ENCODE measurements around the gene PLPPR1. TPM values are rescaled to one million over a fixed set of nuclear protein-coding genes. Genes with fewer than 3 reads are reported as not detected.

Gene PLPPR1
- total RNA-seq, 1 donor from 2014 or later = 3.2 TPM

DNA sequence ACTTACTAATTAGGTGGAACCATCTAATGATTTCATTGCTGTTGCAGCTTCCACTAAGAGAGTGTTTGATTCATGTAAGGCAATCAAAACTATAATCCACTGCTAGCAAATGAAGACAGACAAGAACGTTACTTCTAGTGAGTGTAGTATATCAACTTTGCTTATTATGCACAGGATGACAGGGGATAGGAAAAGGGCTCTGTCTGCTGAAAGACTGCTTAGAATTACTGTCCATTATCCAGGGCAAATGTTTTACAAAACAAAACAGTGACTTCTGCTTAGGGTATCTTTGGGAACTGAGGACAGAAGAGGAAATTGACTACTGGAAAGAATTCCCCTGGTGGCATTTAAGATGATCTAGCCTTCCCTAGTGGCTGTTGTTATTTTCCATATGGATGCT, 40.2 kb downstream of the PLPPR1 start:
- Mint-ChIP-seq H3K9me3 (no peaks in the 10 kb centered on the region), H3K4me3 (no peak overlapping the region), H3K27ac (no peak overlapping the region), H3K27me3 (ENCODE audit: insufficient read depth, low read depth) (no peaks in the 10 kb centered on the region), H3K36me3 (no peaks in the 10 kb centered on the region), H3K4me1 (peaks cover 5% of the 10 kb centered on the region)
- no peak for TF ChIP-seq EZH2phosphoT487 (IDR thresholded peaks at IDR 0.05)
- TF ChIP-seq, protein P1, sequence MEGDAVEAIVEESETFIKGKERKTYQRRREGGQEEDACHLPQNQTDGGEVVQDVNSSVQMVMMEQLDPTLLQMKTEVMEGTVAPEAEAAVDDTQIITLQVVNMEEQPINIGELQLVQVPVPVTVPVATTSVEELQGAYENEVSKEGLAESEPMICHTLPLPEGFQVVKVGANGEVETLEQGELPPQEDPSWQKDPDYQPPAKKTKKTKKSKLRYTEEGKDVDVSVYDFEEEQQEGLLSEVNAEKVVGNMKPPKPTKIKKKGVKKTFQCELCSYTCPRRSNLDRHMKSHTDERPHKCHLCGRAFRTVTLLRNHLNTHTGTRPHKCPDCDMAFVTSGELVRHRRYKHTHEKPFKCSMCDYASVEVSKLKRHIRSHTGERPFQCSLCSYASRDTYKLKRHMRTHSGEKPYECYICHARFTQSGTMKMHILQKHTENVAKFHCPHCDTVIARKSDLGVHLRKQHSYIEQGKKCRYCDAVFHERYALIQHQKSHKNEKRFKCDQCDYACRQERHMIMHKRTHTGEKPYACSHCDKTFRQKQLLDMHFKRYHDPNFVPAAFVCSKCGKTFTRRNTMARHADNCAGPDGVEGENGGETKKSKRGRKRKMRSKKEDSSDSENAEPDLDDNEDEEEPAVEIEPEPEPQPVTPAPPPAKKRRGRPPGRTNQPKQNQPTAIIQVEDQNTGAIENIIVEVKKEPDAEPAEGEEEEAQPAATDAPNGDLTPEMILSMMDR (IDR thresholded peaks at IDR 0.05) = no peak
- no peak for TF ChIP-seq EZH2 (IDR thresholded peaks at IDR 0.05)
- no peak overlapping the region for H3K4me3 ChIP-seq
- no peaks in the 10 kb centered on the region for H3F3A ChIP-seq (ENCODE audit: low read depth)
- H3K4me1 ChIP-seq = peaks cover 9% of the 10 kb centered on the region
- no peaks in the 10 kb centered on the region for H3K36me3 ChIP-seq
- H2AFZ ChIP-seq (replicated peaks) = no peak overlapping the region
- H3K27me3 ChIP-seq = no peaks in the 10 kb centered on the region
- no peaks in the 10 kb centered on the region for H3K9me3 ChIP-seq (ENCODE audit: low read depth)
- H3K9ac ChIP-seq = no peak overlapping the region
- H3K27ac ChIP-seq = no peak overlapping the region
- no peaks in the 10 kb centered on the region for H3K79me2 ChIP-seq (ENCODE audit: low read depth)
- no peak overlapping the region for H3K4me2 ChIP-seq
- no peaks in the 10 kb centered on the region for H4K20me1 ChIP-seq (ENCODE audit: low read depth)
- DNase-seq (ENCODE audit: low spot score) = no peak

DNA sequence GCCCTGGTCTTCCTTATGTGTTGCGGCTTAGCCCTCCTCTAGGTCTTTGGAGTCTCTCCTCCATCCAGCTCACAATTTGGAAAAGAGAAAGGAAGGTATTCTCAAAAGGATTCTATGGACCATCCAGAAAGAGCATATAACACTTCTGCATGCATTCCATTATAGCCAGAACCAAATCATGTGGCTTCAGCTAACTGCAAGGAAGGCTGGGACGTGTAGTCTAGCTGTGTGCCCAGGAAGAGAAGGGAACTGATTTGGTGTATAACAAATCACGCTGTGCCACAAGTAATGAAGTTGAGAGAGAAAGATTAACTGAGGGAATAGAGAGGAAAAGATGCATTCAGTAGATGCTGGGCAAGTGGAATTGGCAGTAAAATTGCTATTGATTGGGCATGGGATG, 43.7 kb downstream of the PLPPR1 start:
- H2AFZ ChIP-seq (replicated peaks) = no peak overlapping the region
- Mint-ChIP-seq H3K4me1 (peaks cover 2% of the 10 kb centered on the region), H3K9me3 (no peaks in the 10 kb centered on the region), H3K4me3 (no peak overlapping the region), H3K27ac (no peak overlapping the region), H3K27me3 (ENCODE audit: insufficient read depth, low read depth) (peaks cover 4% of the 10 kb centered on the region), H3K36me3 (no peaks in the 10 kb centered on the region)
- no peak overlapping the region for H3K9ac ChIP-seq
- TF ChIP-seq EZH2 (IDR thresholded peaks at IDR 0.05) (no peak), EZH2phosphoT487 (IDR thresholded peaks at IDR 0.05) (no peak)
- TF ChIP-seq, protein P1 (IDR thresholded peaks at IDR 0.05) = no peak
- H3K79me2 ChIP-seq (ENCODE audit: low read depth) = no peaks in the 10 kb centered on the region
- H3K4me3 ChIP-seq = no peak overlapping the region
- H3K27me3 ChIP-seq = no peaks in the 10 kb centered on the region
- H3K9me3 ChIP-seq (ENCODE audit: low read depth) = no peaks in the 10 kb centered on the region
- H3K36me3 ChIP-seq = no peaks in the 10 kb centered on the region
- no peaks in the 10 kb centered on the region for H3F3A ChIP-seq (ENCODE audit: low read depth)
- H4K20me1 ChIP-seq (ENCODE audit: low read depth) = no peaks in the 10 kb centered on the region
- DNase-seq (ENCODE audit: low spot score) = no peak
- H3K27ac ChIP-seq = no peak overlapping the region
- no peak overlapping the region for H3K4me2 ChIP-seq
- peaks cover 9% of the 10 kb centered on the region for H3K4me1 ChIP-seq

DNA sequence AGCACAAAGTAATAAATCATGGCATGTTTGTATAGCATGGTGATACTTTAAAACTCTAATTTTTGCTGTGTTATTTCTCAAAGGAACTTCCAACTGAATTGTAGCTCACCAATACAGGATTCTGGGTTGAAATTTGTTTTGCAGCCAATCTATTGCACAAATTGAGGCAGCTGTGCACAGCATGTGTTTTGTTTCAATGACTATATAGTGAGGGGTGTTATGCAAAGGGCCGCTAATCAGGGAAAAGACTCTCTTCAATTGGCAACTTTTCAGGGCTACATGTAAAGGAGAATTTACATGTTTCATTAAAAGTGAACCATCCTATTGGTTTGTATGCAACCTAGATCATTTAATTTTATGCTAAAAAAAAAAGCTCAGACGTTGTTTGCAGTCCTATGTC, 44.6 kb downstream of the PLPPR1 start:
- no peak for TF ChIP-seq EZH2 (IDR thresholded peaks at IDR 0.05)
- TF ChIP-seq, protein P1 (IDR thresholded peaks at IDR 0.05) = no peak
- no peak for TF ChIP-seq EZH2phosphoT487 (IDR thresholded peaks at IDR 0.05)
- H3K4me2 ChIP-seq = no peak overlapping the region
- H3K9ac ChIP-seq = no peak overlapping the region
- no peak overlapping the region for H3K27ac Mint-ChIP-seq
- H3K9me3 ChIP-seq (ENCODE audit: low read depth) = no peaks in the 10 kb centered on the region
- no peaks in the 10 kb centered on the region for H3K79me2 ChIP-seq (ENCODE audit: low read depth)
- no peaks in the 10 kb centered on the region for H3K36me3 Mint-ChIP-seq
- H3K27me3 ChIP-seq = no peaks in the 10 kb centered on the region
- no peak overlapping the region for H3K4me3 Mint-ChIP-seq
- H3K4me1 Mint-ChIP-seq = peaks cover 2% of the 10 kb centered on the region
- H3K36me3 ChIP-seq = no peaks in the 10 kb centered on the region
- no peak overlapping the region for H3K4me3 ChIP-seq
- H3K9me3 Mint-ChIP-seq = peaks cover 3% of the 10 kb centered on the region
- H3K27ac ChIP-seq = no peak overlapping the region
- peaks cover 4% of the 10 kb centered on the region for H3K27me3 Mint-ChIP-seq (ENCODE audit: insufficient read depth, low read depth)
- H4K20me1 ChIP-seq (ENCODE audit: low read depth) = no peaks in the 10 kb centered on the region
- peaks cover 9% of the 10 kb centered on the region for H3K4me1 ChIP-seq
- DNase-seq (ENCODE audit: low spot score) = no peak
- no peaks in the 10 kb centered on the region for H3F3A ChIP-seq (ENCODE audit: low read depth)
- no peak overlapping the region for H2AFZ ChIP-seq (replicated peaks)

Measured in neural progenitor cell (in vitro differentiated cells).